PC-9 (cell line): ENCODE data around the gene RASSF4. TPM values are rescaled to one million over a fixed set of nuclear protein-coding genes. Genes with fewer than 3 reads are reported as not detected.

ENCODE experiments used
- BruUV-seq: library from RNA; stranded (reverse); fragments of 400-500 nt; replicated peaks from 2 replicates; lab custom pipeline; 2021; lab: Mats Ljungman, UMichigan
- CTCF ChIA-PET: fragments of 300-600 bp; sonication (Branson Sonifier 250); formaldehyde crosslinking; loops from one replicate; lab custom pipeline; 2022; ENCODE audit warnings: antibody characterized with exemption; lab: Charles Lee
- POLR2A ChIA-PET: fragments of 300-600 bp; sonication (Branson Sonifier 250); formaldehyde crosslinking; loops from one replicate; lab custom pipeline; 2022; ENCODE audit warnings: antibody characterized with exemption; ENCODE audit not compliant: unreplicated experiment; lab: Charles Lee
- DNase-seq, 2 experiments: peaks; one replicate each; pipeline versions ENCODE4 v3.0.0 to v3.0.0-alpha.2; 2015 to 2022; ENCODE audit warnings: mixed read lengths in 1 of 2
- H2AFZ ChIP-seq: fragments of 200-600 bp; sonication (generic); 2 replicates; pipeline ENCODE4 v1.8.1; 2017; ENCODE audit warnings: antibody characterized with exemption
- H3F3A ChIP-seq: fragments of 200-600 bp; sonication (generic); 2 replicates; pipeline ENCODE4 v1.8.1; 2017; ENCODE audit warnings: antibody characterized with exemption, mild to moderate bottlenecking, low read depth; ENCODE audit not compliant: insufficient read depth
- H3K27ac ChIP-seq: fragments of 200-600 bp; sonication (generic); 2 replicates; pipeline ENCODE4 v1.6.1; 2016; ENCODE audit warnings: mixed run types
- H3K27me3 ChIP-seq: fragments of 200-600 bp; sonication (generic); 2 replicates; pipeline ENCODE4 v1.6.1; 2016; ENCODE audit warnings: low read depth, mixed run types; ENCODE audit not compliant: insufficient read depth
- H3K36me3 ChIP-seq: fragments of 200-600 bp; sonication (generic); 2 replicates; pipeline ENCODE4 v1.6.1; 2016; ENCODE audit warnings: low read depth, mixed run types
- H3K4me1 ChIP-seq: fragments of 200-600 bp; sonication (generic); replicated peaks from 2 replicates; pipeline ENCODE4 v1.6.1; 2016; ENCODE audit warnings: mixed run types; ENCODE audit not compliant: insufficient read depth
- H3K4me2 ChIP-seq: fragments of 200-600 bp; sonication (generic); 2 replicates; pipeline ENCODE4 v1.6.1; 2017; ENCODE audit warnings: mixed run types
- H3K4me3 ChIP-seq: fragments of 200-600 bp; sonication (generic); 2 replicates; pipeline ENCODE4 v1.6.1; 2016; ENCODE audit warnings: mixed run types
- H3K79me2 ChIP-seq: fragments of 200-600 bp; sonication (generic); 2 replicates; pipeline ENCODE4 v1.6.1; 2017; ENCODE audit warnings: low read depth, mixed run types
- H3K9me2 ChIP-seq: fragments of 200-600 bp; sonication (generic); 2 replicates; pipeline ENCODE4 v1.8.1; 2017; ENCODE audit warnings: mild to moderate bottlenecking; ENCODE audit not compliant: insufficient read depth
- H3K9me3 ChIP-seq: fragments of 200-600 bp; sonication (generic); 2 replicates; pipeline ENCODE4 v1.8.1; 2016; ENCODE audit warnings: low read depth; ENCODE audit not compliant: insufficient read depth
- H4K20me1 ChIP-seq: fragments of 200-600 bp; sonication (generic); 2 replicates; pipeline ENCODE4 v1.8.1; 2017; ENCODE audit not compliant: insufficient read depth
- CTCF ChIP-seq: fragments of 200-600 bp; sonication (generic); conservative IDR thresholded peaks from 2 replicates; pipeline ENCODE4 v1.6.1; 2017; ENCODE audit warnings: mixed run types, antibody characterized with exemption, mild to moderate bottlenecking, moderate library complexity
- EZH2 ChIP-seq: fragments of 200-600 bp; sonication (generic); IDR thresholded peaks from 2 replicates; pipeline ENCODE4 v1.8.0; 2017; ENCODE audit warnings: antibody characterized with exemption, low read depth
- intact Hi-C: fragments of 100-400 bp; cut with micrococcal nuclease; formaldehyde crosslinking; loops from one replicate; pipeline ENCODE4 v1.10.0; 2022; ENCODE audit not compliant: unreplicated experiment
- total RNA-seq: library from RNA; stranded (reverse); gene quantifications from 2 replicates; pipeline ENCODE4 v1.2.3, GENCODE V29; 2021

Gene RASSF4
- total RNA-seq, 1 experiment from 2014 or later = 6.5 TPM

GRCh38 chr10:44997105-44997748, 37.6 kb downstream of the RASSF4 start:
- ChIA-PET CTCF (no interaction called here), POLR2A (interaction anchor here (0.6 kb wide), 1 partner anchor 38 kb away, joined by 4 read pairs; no protein-coding TSS in a partner anchor)
- Histone ChIP-seq H4K20me1 (no peaks in the 10 kb centered on the region), H3K79me2 (peaks cover 1% of the 10 kb centered on the region; the same call in 1 of the 2 replicates), H2AFZ (no peak overlapping the region), H3K4me1 (peaks cover 66% of the 10 kb centered on the region), H3K4me2 (peak overlapping the region; percentile 58), H3K36me3 (0 out of 2 replicates have a peak, but pooled peaks cover 5% of the 10 kb centered on the region), H3K9me3 (peaks cover 5% of the 10 kb centered on the region), H3F3A (peaks cover 42% of the 10 kb centered on the region), H3K27ac (peak overlapping the region; percentile 84), H3K27me3 (no peaks in the 10 kb centered on the region), H3K9me2 (no peaks in the 10 kb centered on the region), H3K4me3 (no peak overlapping the region)
- intact Hi-C loops = no loop called here
- BruUV-seq = no TSS peak
- no peak for DNase-seq
- TF ChIP-seq EZH2 (no peak), CTCF (no peak)

GRCh38 chr10:44998146-44998631, 38.6 kb downstream of the RASSF4 start:
- peaks cover 42% of the 10 kb centered on the region for H3F3A ChIP-seq
- 0 out of 2 replicates have a peak, but pooled peaks cover 15% of the 10 kb centered on the region for H3K36me3 ChIP-seq
- ChIA-PET CTCF (no interaction called here), POLR2A (no interaction called here)
- no TSS peak for BruUV-seq
- no peak overlapping the region for H3K4me2 ChIP-seq
- H3K4me1 ChIP-seq = peaks cover 67% of the 10 kb centered on the region
- peaks cover 8% of the 10 kb centered on the region for H3K79me2 ChIP-seq
- H3K4me3 ChIP-seq = no peak overlapping the region
- DNase-seq = no peak
- intact Hi-C loops = no loop called here
- H4K20me1 ChIP-seq = no peaks in the 10 kb centered on the region
- no peak overlapping the region for H2AFZ ChIP-seq
- no peaks in the 10 kb centered on the region for H3K27me3 ChIP-seq
- H3K9me2 ChIP-seq = no peaks in the 10 kb centered on the region
- H3K27ac ChIP-seq = no peak overlapping the region
- no peak for TF ChIP-seq EZH2
- no peak for TF ChIP-seq CTCF
- peaks cover 12% of the 10 kb centered on the region for H3K9me3 ChIP-seq

- peaks cover 47% of the 10 kb centered on the region for H3K4me1 ChIP-seq
- H3K9me2 ChIP-seq = no peaks in the 10 kb centered on the region
- H3F3A ChIP-seq = peaks cover 28% of the 10 kb centered on the region
- TF ChIP-seq EZH2 (no peak), CTCF (no peak)
- BruUV-seq = TSS peak; percentile 75
- POLR2A ChIA-PET = no interaction called here
- peak in 1 of 2 experiments; percentile 35 for DNase-seq
- peaks cover 29% of the 10 kb centered on the region; the same call in 1 of the 2 replicates for H3K36me3 ChIP-seq
- H3K27me3 ChIP-seq = no peaks in the 10 kb centered on the region
- peaks cover 12% of the 10 kb centered on the region for H3K9me3 ChIP-seq
- peak overlapping the region; percentile 81 for H2AFZ ChIP-seq
- no peaks in the 10 kb centered on the region for H4K20me1 ChIP-seq
- CTCF ChIA-PET = interaction anchor here (0.7 kb wide), 1 partner anchor 91 kb away, joined by 3 read pairs; no protein-coding TSS in a partner anchor
- H3K79me2 ChIP-seq = peaks cover 8% of the 10 kb centered on the region
- peak overlapping the region; percentile 65; the same call in 1 of the 2 replicates for H3K4me3 ChIP-seq
- peak overlapping the region; percentile 93 for H3K4me2 ChIP-seq
- H3K27ac ChIP-seq = peak overlapping the region; percentile 60
- intact Hi-C loops = loop anchor here (2.0 to 10.0 kb wide), 3 partner anchors 38 to 375 kb away; partner anchors contain the start of gene ALOX5
Observed at GRCh38 chr10:45000138-45000751, 40.6 kb downstream of the RASSF4 start.
